WI38 (cell line): ENCODE measurements around the gene GJC3.
"Not testable (repeated sequence)": the region's sequence is repeated elsewhere in the genome, so short reads cannot be mapped to it uniquely, and the experiment has no call there.

Experiments
- H3K4me3 ChIP-seq: 2 replicates; pipeline ENCODE4 v1.5.1; 2011; ENCODE audit warnings: low read depth, mild to moderate bottlenecking, control low read depth, low read length
- CTCF ChIP-seq: IDR thresholded peaks from 2 replicates; pipeline ENCODE4 v1.5.1; 2012; ENCODE audit warnings: low read depth, mild to moderate bottlenecking, control low read depth, low read length

The GJC3 gene

DNA sequence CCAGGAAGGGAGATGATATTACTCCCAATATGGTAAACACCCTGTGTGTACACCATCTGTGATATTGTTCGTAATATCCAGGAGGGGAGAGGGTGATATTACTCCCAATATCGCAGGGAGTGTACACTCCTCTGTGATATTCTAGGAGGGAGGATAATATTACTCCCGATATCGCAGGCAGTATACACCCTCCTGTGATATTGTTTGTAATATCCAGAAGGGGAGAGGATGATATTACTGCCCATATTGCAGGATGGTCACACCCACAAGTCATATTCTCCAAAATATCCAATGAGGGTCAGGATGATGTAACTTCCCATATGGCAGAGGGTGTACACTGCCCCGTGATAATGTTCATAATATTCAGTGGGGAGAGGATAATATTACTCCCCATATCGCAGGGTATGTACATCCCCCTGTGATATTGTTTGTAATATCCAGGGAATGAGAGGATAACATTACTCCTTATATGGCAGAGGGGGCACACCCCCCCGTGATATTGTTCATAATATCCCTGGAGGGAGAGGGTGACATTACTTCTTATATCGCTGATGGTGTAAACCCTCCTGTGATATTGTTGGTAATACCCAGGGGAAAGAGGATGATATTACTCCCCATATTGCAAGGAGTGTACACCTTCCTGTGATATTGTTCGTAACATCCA lies 29.3 kb upstream of the GJC3 start:
- no peak overlapping the region for H3K4me3 ChIP-seq
- TF ChIP-seq CTCF = no peak

DNA sequence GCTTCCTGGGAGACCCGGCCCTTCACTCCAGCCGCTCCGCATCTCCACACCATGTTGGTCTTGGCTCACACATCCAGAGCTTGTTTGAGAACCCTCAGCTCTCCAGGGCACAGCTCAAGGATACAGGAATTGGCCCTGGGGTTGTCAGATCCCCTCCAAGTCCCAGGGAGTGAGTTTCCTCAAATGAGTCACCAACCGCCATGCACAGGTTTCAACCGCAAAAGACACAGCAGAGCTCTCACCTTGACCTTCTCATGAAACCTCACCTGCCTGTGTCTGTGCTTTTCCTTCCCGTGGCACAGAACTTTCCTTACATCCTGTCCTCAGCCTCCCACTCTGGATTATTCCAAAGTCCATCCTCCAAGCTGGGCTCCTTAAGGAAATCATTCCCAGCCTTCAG lies 25.8 kb upstream of the GJC3 start:
- no peak overlapping the region for H3K4me3 ChIP-seq
- TF ChIP-seq CTCF = no peak

DNA sequence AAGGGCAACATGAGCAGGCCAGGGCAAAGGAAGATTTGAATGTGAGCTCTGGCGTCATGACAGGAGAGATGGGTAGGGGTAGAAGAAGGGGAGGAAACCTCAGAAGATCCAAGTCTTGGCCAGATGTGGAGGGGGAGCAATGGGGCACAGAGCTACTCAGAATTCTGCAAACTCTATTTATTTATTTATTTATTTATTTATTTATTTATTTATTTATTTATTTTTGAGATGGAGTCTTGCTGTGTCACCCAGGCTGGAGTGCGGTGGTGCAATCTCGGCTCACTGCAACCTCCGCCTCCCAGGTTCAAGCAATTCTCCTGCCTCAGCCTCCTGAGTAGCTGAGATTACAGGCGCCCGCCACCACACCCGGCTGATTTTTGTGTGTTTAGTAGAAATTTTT lies 25.2 kb upstream of the GJC3 start:
- H3K4me3 ChIP-seq = not testable (repeated sequence)

DNA sequence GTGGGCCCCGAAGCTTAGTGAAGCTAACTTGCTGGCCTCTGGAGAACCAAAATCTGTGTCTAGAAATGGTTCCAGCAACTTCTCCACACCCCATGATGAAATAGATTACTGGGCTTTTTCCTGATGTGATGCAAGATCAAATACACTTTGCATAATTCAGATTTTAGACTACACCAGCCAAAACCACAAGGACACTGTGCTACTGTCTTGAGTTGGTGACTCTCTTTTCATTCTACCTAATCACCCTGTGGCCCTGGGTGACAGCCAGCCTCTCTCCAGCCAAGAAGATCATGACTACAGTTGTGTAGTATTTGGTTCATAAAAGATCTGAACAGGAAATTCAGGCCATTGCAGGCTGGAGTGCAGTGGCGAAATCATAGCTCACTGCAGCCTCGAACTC lies 24.2 kb upstream of the GJC3 start:
- no peak for TF ChIP-seq CTCF
- no peak overlapping the region for H3K4me3 ChIP-seq

DNA sequence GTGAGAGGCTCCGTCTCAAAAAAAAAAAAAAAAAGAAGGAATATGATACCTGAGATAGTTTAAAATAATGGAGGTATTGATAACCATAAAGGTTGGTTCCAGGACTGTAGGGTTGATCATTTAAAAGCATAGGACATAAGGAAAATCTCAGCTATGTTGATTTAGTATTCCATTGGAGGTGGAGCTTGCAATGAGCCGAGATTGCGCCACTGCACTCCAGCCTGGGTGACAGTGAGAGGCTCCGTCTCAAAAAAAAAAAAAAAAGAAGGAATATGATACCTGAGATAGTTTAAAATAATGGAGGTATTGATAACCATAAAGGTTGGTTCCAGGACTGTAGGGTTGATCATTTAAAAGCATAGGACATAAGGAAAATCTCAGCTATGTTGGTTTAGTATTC lies 23.2 kb upstream of the GJC3 start:
- not testable (repeated sequence) for H3K4me3 ChIP-seq

DNA sequence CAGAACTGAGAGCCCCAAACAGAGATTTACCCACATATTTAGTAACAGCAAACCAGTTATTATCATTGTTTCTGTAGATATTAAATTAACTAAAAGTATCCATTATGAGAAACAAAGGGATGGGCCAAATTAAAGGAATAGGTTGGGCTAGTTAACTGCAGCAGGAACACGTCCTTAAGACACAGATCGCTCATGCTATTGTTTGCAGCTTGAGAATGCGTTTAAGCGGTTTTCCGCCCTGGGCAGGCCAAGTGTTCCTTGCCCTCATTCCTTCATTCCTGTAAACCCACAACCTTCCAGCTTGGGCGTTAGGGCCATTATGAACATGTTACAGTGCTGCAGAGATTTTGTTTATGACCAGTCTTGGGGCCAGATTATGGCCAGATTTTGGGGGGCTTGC lies 21.4 kb upstream of the GJC3 start:
- H3K4me3 ChIP-seq = not testable (repeated sequence)

DNA sequence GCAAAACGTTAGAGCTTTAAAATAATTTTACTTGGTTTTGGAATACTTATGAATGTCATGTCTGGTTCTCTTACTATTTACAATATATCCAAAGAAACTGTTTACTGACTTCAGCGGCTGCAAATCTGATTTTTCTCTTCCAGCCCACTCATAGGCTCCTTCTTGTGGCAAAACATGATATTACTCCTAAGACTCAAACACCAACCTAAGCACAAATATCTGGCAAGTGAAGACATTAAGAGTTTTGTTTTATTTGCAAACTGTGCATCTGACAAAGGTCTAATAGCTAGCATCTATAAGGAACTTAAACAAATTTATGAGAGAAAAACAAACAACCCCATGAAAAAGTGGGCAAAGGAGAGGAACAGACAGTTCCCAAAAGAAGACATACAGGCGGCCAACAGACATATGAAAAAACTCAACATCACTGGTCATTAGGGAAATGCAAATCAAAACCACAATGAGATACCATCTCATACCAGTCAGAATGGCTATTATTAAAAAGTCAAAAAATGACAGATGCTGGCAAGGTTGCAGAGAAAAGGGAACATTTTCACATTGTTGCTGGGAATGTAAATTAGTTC lies 20.3 kb upstream of the GJC3 start:
- H3K4me3 ChIP-seq = no peak overlapping the region
- TF ChIP-seq CTCF = 0 out of 2 replicates have a peak, but pooled peaks have one; percentile 26

DNA sequence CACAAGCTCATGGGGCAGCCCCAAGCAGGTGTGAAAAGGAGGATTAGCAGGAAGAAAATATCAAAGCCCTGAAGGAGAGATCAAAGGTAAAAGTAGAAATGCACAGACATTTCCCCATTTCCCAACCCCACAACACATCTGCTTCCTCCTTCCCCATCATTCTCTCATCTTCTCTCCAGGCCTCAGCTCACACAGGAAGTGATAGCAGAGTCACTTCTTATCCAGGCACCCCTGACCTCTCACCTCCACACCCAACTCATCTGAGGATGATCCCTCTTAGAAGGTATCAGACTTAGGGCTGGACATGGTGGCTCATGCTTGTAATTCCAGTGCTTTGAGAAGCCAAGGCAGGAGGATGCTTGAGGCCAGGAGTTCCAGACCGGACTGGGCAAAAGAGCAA lies 18.2 kb upstream of the GJC3 start:
- H3K4me3 ChIP-seq = no peak overlapping the region

More for the DNA sequence above, 18.2 kb upstream of the GJC3 start:
- no peak for TF ChIP-seq CTCF
